Thyroid gland (tissue), 4 donors: ENCODE data around the gene MACF1. TPM values are rescaled to one million over a fixed set of nuclear protein-coding genes. Genes with fewer than 3 reads are reported as not detected.
"Not testable (repeated sequence)": the region's sequence is repeated elsewhere in the genome, so short reads cannot be mapped to it uniquely, and the experiment has no call there.

Experiments
- DNase-seq, 2 donors: peaks; one replicate each; pipeline ENCODE4 v3.0.0-alpha.2; 2019
- H3K27ac ChIP-seq, 3 donors: fragments of 200-600 bp; sonication (generic); 1 replicate in 2 of 3; 2 replicates in 1 of 3; pipeline ENCODE4 v1.5.1; 2016 to 2019; ENCODE audit warnings: mild to moderate bottlenecking in 1 of 3, moderate library complexity in 1 of 3
- H3K27me3 ChIP-seq: fragments of 200-600 bp; sonication (generic); one replicate; pipeline ENCODE4 v1.5.1; 2019
- H3K36me3 ChIP-seq, 2 donors: fragments of 200-600 bp; sonication (generic); one replicate each; pipeline ENCODE4 v1.5.1; 2016 to 2019
- H3K4me1 ChIP-seq, 2 donors: fragments of 200-600 bp; sonication (generic); one replicate each; pipeline ENCODE4 v1.5.1; 2017 to 2019
- H3K4me3 ChIP-seq, 3 donors: fragments of 200-600 bp; sonication (generic); replicated peaks in 1 of 3; 1 replicate in 2 of 3; 2 replicates in 1 of 3; pipeline ENCODE4 v1.5.1; 2016; ENCODE audit warnings: mild to moderate bottlenecking in 1 of 3
- H3K9me3 ChIP-seq: fragments of 200-600 bp; sonication (generic); one replicate; pipeline ENCODE4 v1.5.1; 2017
- POLR2A ChIP-seq, 2 donors: fragments of 450-650 bp; IDR thresholded peaks; one replicate each; pipeline ENCODE4 v1.6.1; 2017; ENCODE audit warnings: antibody characterized with exemption in 2 of 2, mild to moderate bottlenecking in 2 of 2, moderate library complexity in 1 of 2
- WGBS, 2 donors: methylation state at CpG; one replicate each; pipeline ENCODE4 v1.1.5; 2017; 5-methylcytosine and 5-hydroxymethylcytosine counted together
- intact Hi-C: fragments of 100-400 bp; cut with DNase I; formaldehyde crosslinking; loops from one replicate; pipeline ENCODE4 v1.15.1; 2023
- total RNA-seq, 4 donors: library from RNA; depleted of rRNA; stranded (reverse); fragments of >200 nt; gene quantifications; one replicate each; pipeline ENCODE4 v1.2.3, GENCODE V29; 2016
- TF ChIP-seq, protein P1 (sequence below), 6 experiments: fragments of 200-600 bp in 3 of 6; fragments of 450-650 bp in 3 of 6; sonication (generic) in 3 of 6; IDR thresholded peaks; one replicate each; pipeline ENCODE4 v1.5.1; 2016 to 2019; ENCODE audit warnings: antibody characterized with exemption in 6 of 6, mild to moderate bottlenecking in 2 of 6, inconsistent platforms in 1 of 6, moderate library complexity in 1 of 6

Gene MACF1
- total RNA-seq, 4 donors from 2014 or later = 308 to 834 (median 427) TPM

- H3K4me1 ChIP-seq = peaks cover 3 to 21% of the 10 kb centered on the region in 2 donors
- intact Hi-C loops, H3K36me3 ChIP-seq, H3K9me3 ChIP-seq, DNase-seq, H3K27ac ChIP-seq, H3K27me3 ChIP-seq, H3K4me3 ChIP-seq: not testable (repeated sequence)
- 79% methylated on average over 7 of the region's 25 CpGs; no CpG with 5 or more reads in 1 of the 2 donors for WGBS, 2 donors
Measured at GRCh38 chr1:39512234-39512847, 307.8 kb downstream of the MACF1 start.

DNA sequence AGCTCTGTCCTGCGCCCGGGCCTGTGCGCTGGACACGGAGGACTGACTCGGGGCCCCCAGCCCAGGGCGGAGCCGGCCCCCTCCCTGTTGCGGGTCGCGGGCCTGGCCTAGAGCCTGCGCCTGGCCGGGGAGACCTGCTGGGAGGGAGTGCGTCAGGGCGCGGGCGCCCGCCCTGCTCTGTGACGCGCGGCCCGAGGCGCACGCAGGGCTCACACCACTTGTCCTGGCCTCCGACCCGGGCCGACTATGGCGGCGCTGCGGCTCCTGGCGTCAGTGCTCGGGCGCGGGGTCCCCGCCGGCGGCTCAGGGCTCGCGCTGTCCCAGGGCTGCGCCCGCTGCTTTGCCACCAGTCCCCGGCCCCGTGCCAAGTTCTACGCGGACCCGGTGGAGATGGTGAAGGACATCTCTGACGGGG is 310.2 kb downstream of the MACF1 start:
- H3K4me3 ChIP-seq, H3K27me3 ChIP-seq, H3K36me3 ChIP-seq, intact Hi-C loops, DNase-seq, H3K9me3 ChIP-seq, H3K27ac ChIP-seq, H3K4me1 ChIP-seq: not testable (repeated sequence)
- WGBS, 2 donors = 7% methylated on average over 3 of the region's 46 CpGs; no CpG with 5 or more reads in 1 of the 2 donors

DNA sequence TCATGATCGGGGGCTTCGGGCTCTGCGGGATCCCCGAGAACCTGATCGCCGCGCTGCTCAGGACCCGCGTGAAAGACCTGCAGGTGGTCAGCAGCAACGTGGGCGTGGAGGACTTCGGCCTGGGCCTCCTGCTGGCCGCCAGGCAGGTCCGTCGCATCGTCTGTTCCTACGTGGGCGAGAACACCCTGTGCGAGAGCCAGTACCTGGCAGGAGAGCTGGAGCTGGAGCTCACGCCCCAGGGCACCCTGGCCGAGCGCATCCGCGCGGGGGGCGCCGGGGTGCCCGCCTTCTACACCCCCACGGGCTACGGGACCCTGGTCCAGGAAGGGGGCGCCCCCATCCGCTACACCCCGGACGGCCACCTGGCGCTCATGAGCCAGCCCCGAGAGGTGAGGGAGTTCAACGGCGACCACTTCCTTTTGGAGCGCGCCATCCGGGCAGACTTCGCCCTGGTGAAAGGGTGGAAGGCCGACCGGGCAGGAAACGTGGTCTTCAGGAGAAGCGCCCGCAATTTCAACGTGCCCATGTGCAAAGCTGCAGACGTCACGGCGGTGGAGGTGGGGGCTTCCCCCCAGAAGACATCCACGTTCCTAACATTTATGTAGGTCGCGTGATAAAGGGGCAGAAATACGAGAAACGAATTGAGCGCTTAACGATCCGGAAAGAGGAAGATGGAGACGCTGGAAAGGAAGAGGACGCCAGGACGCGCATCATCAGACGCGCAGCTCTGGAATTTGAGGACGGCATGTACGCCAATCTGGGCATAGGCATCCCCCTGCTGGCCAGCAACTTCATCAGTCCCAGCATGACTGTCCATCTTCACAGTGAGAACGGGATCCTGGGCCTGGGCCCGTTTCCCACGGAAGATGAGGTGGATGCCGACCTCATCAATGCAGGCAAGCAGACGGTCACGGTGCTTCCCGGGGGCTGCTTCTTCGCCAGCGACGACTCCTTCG is 310.9 kb downstream of the MACF1 start:
- H3K36me3 ChIP-seq, H3K27ac ChIP-seq, H3K4me1 ChIP-seq, intact Hi-C loops, H3K9me3 ChIP-seq, DNase-seq, H3K27me3 ChIP-seq, H3K4me3 ChIP-seq: not testable (repeated sequence)
- WGBS, 2 donors = 48 to 59% methylated on average over 20 to 27 of the region's 78 CpGs

DNA sequence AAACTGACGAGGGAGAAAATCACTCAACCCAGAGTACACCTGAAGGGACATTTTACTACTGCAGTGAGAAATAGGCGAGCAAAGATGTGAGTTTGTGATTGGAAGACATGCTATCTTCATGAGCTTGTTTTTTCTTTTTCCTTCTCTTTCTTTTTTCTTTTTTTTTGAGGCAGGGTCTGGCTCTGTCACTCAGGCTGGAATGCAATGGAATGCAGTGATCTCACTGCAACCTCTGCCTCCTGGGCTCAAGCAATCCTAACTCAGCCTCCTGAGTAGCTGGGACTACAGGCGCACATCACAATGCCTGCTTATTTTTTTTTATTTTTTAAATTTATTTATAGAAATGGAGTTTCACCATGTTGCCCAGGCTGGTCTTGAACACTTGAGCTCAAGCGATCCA is 312.3 kb downstream of the MACF1 start:
- DNase-seq, H3K27ac ChIP-seq, H3K36me3 ChIP-seq, H3K9me3 ChIP-seq, H3K4me3 ChIP-seq, intact Hi-C loops, H3K4me1 ChIP-seq, H3K27me3 ChIP-seq: not testable (repeated sequence)
- WGBS, 2 donors = 66 to 73% methylated on average over 4 of the region's 4 CpGs

DNA sequence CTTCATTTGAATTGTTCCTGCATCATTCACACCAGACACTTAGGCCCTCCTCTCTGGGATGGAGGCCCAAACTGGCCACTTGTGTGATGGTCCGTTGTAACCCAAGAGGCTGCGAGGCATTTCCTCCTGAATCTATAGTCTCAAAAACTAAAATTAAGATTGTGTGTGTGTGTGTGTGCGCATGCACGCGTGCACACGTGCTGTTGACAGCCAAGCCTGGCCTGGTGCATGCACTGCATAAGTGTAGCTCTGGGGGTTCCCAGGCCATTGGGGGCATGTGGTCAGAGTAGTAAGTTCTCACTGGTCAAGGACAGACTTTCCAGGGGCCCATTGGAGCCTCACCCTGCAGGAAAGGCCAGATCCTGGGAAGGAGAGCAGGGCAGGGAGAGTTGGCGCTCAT is 313.4 kb downstream of the MACF1 start:
- H3K27me3 ChIP-seq, intact Hi-C loops, H3K4me3 ChIP-seq, H3K9me3 ChIP-seq, H3K27ac ChIP-seq, H3K36me3 ChIP-seq, DNase-seq, H3K4me1 ChIP-seq: not testable (repeated sequence)
- WGBS, 2 donors = 83 to 98% methylated on average over 3 to 5 of the region's 7 CpGs

DNA sequence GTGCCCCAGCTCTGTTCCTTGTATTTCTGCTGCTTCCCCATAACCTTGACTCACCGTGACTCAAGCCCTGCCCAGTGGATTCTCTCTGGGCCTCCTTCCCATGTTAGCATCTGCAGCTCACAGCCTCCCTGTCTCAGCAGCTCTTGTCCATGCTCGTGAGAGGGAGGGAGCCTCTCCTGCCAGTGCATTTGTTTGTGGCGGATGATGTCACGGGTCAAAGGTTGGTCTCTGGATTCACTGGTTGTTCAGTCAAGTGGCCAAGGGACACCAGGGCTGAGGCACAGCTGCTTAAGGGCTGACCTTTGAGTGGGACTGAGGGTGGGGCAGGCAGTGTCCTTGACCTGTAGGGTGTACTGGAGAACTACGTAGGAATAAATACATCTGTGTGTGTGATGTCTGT is 314.9 kb downstream of the MACF1 start:
- 77 to 83% methylated on average over 1 to 3 of the region's 5 CpGs for WGBS, 2 donors
- H3K36me3 ChIP-seq, intact Hi-C loops, H3K4me1 ChIP-seq, H3K27me3 ChIP-seq, H3K4me3 ChIP-seq, H3K27ac ChIP-seq, DNase-seq, H3K9me3 ChIP-seq: not testable (repeated sequence)

DNA sequence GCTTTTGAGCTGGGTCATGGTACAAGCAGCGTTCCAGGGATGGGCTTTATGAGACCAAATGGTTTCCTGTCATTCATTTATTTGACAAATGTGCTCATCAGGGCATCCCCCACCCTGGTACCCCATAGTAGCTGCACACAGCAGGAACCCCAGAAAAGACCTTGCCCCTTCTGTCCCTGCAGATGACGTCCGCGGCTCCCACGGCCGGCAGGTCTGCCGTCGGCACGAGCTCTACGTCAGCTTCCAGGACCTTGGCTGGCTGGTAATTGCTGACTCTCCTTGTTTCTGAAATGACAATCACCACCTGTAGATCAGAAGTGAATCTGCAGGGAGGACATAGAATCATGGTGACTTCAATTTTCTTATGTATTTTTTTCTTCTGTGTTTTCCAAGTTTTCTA is 317.7 kb downstream of the MACF1 start:
- intact Hi-C loops, H3K36me3 ChIP-seq, H3K27ac ChIP-seq, H3K9me3 ChIP-seq, DNase-seq, H3K4me1 ChIP-seq, H3K27me3 ChIP-seq, H3K4me3 ChIP-seq: not testable (repeated sequence)
- 73 to 90% methylated on average over 9 of the region's 10 CpGs for WGBS, 2 donors

DNA sequence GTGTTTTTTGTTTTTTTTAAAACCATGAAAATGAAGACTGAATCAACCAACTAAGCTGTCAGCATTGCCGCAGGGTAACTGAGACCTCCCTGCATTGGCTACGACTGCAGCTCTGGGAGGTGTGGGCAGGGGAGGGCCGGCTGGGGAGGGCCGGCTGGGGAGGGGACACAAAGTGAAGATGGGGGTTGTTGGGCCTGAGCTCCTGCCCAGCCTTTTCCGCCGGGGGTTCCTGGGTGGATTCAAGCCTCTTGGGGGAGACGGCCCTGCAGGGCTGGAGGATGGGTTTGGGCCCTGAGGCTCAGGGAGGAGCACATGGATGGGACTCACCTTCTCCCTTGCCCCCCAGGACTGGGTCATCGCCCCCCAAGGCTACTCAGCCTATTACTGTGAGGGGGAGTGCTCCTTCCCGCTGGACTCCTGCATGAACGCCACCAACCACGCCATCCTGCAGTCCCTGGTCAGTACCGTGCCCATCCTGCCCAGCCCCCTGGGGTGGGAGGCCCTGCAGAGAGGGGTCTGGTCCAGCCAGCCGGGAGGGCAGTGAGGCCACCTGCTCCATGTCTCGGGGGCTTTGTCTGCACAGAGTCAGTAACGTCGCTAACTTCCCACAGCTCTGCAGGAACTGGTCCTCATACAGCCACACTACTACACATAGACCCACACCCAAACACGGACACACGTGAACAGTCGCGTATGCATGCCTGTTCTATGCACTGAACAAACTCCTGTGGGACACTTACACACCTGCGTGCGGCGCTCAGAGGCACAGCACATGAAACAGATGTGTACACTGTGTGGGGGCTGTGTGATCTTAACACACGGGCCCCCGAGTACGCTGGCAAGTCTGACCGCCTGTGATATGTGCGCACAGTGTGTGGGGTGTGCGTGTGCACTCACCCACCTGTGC is 318.4 kb downstream of the MACF1 start:
- Histone ChIP-seq H3K27ac (no peak overlapping the region), H3K27me3 (no peaks in the 10 kb centered on the region), H3K4me3 (no peak overlapping the region), H3K36me3 (peaks cover 14 to 15% of the 10 kb centered on the region in 2 donors), H3K4me1 (no peaks in the 10 kb centered on the region), H3K9me3 (no peaks in the 10 kb centered on the region)
- intact Hi-C loops = no loop called here
- TF ChIP-seq, protein P1, sequence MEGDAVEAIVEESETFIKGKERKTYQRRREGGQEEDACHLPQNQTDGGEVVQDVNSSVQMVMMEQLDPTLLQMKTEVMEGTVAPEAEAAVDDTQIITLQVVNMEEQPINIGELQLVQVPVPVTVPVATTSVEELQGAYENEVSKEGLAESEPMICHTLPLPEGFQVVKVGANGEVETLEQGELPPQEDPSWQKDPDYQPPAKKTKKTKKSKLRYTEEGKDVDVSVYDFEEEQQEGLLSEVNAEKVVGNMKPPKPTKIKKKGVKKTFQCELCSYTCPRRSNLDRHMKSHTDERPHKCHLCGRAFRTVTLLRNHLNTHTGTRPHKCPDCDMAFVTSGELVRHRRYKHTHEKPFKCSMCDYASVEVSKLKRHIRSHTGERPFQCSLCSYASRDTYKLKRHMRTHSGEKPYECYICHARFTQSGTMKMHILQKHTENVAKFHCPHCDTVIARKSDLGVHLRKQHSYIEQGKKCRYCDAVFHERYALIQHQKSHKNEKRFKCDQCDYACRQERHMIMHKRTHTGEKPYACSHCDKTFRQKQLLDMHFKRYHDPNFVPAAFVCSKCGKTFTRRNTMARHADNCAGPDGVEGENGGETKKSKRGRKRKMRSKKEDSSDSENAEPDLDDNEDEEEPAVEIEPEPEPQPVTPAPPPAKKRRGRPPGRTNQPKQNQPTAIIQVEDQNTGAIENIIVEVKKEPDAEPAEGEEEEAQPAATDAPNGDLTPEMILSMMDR (IDR thresholded peaks at IDR 0.05) = no peak
- TF ChIP-seq POLR2A (IDR thresholded peaks at IDR 0.05) = no peak
- WGBS, 2 donors = 89 to 92% methylated on average over 21 to 27 of the region's 29 CpGs
- no peak for DNase-seq
